ENCODE results near the gene UBA1.

UBA1 gene

DNA sequence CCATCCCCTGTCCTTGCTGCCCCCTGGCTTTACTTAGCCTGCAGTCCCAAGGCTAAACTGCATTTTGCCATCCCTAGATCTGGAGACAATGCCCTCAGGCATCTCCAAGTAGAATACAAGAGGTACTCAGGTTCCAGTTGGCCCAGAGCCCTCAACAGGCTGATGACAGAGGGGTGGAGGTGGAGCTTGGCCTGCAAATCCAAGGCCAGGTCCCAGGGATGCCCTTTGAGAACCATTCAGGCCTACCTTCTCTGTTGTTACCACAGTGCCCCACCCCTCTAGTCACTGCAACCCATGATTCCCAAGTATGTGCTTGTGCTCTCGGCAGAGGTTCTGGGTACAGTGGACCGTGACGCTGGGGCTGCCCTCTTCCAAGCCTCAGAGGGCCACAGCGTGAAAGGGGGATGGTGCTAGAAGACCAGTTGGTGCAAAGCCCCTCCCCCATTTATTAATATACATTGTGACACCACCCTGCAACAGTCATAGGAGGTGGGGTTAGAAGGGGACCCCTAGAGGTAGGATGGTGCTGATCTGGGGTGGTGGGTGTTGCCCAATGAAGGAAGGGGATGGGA is 6.4 kb upstream of the UBA1 start:
- no peak overlapping the region for H2AFZ ChIP-seq (ENCODE audit: low read depth)
- H3K27me3 ChIP-seq (ENCODE audit: insufficient read depth, low read depth): no peaks in the 10 kb centered on the region
- TF ChIP-seq, protein P1, sequence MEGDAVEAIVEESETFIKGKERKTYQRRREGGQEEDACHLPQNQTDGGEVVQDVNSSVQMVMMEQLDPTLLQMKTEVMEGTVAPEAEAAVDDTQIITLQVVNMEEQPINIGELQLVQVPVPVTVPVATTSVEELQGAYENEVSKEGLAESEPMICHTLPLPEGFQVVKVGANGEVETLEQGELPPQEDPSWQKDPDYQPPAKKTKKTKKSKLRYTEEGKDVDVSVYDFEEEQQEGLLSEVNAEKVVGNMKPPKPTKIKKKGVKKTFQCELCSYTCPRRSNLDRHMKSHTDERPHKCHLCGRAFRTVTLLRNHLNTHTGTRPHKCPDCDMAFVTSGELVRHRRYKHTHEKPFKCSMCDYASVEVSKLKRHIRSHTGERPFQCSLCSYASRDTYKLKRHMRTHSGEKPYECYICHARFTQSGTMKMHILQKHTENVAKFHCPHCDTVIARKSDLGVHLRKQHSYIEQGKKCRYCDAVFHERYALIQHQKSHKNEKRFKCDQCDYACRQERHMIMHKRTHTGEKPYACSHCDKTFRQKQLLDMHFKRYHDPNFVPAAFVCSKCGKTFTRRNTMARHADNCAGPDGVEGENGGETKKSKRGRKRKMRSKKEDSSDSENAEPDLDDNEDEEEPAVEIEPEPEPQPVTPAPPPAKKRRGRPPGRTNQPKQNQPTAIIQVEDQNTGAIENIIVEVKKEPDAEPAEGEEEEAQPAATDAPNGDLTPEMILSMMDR (conservative IDR thresholded peaks at IDR 0.05; ENCODE audit: low read depth, low read length): no peak
- no peak overlapping the region for H3K9ac ChIP-seq
- H4K20me1 ChIP-seq (ENCODE audit: insufficient read depth): no peaks in the 10 kb centered on the region
- peaks cover 4% of the 10 kb centered on the region for H3K4me1 ChIP-seq (ENCODE audit: low read depth, poor library complexity, severe bottlenecking)
- no peaks in the 10 kb centered on the region for H3K36me3 ChIP-seq (ENCODE audit: insufficient read depth)
- 0 out of 2 replicates have a peak, but pooled peaks cover 5% of the 10 kb centered on the region for H3K79me2 ChIP-seq (ENCODE audit: insufficient read depth, low read depth)
- H3K4me2 ChIP-seq: no peak overlapping the region
- no peak overlapping the region for H3K4me3 ChIP-seq (IDR thresholded peaks at IDR 0.05; ENCODE audit: insufficient read depth, low read depth, low read length)
- no peak overlapping the region for H3K27ac ChIP-seq

DNA sequence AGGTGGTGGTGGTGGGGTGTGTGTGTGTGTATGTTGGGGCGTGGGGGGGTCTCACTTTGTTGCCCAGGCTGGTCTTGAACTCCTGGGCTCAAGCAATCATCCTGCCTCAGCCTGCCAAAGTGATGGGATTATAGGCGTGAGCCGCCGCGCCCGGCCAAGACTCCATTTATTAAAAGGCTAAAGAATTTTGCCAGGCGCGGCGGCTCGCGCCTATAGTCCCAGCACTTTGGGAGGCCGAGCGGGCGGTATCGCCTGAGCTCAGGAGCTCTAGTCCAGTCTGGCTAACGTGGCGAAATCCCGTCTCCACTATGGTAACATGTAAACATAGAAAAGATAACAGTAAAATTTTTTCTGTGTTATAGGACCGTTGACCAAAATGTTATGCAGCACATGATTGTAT is 3.7 kb upstream of the UBA1 start:
- Histone ChIP-seq H3K4me1 (ENCODE audit: low read depth, poor library complexity, severe bottlenecking) (peaks cover 19% of the 10 kb centered on the region), H3K27ac (no peak overlapping the region), H3K27me3 (ENCODE audit: insufficient read depth, low read depth) (no peaks in the 10 kb centered on the region), H3K9ac (no peak overlapping the region), H4K20me1 (ENCODE audit: insufficient read depth) (no peaks in the 10 kb centered on the region), H3K79me2 (ENCODE audit: insufficient read depth, low read depth) (peaks cover 18% of the 10 kb centered on the region), H3K4me3 (IDR thresholded peaks at IDR 0.05; ENCODE audit: insufficient read depth, low read depth, low read length) (no peak overlapping the region), H2AFZ (ENCODE audit: low read depth) (no peak overlapping the region; the same call in 1 of the 2 replicates), H3K4me2 (no peak overlapping the region; the same call in 1 of the 2 replicates), H3K36me3 (ENCODE audit: insufficient read depth) (no peaks in the 10 kb centered on the region)
- TF ChIP-seq, protein P1 (conservative IDR thresholded peaks at IDR 0.05; ENCODE audit: low read depth, low read length): no peak

DNA sequence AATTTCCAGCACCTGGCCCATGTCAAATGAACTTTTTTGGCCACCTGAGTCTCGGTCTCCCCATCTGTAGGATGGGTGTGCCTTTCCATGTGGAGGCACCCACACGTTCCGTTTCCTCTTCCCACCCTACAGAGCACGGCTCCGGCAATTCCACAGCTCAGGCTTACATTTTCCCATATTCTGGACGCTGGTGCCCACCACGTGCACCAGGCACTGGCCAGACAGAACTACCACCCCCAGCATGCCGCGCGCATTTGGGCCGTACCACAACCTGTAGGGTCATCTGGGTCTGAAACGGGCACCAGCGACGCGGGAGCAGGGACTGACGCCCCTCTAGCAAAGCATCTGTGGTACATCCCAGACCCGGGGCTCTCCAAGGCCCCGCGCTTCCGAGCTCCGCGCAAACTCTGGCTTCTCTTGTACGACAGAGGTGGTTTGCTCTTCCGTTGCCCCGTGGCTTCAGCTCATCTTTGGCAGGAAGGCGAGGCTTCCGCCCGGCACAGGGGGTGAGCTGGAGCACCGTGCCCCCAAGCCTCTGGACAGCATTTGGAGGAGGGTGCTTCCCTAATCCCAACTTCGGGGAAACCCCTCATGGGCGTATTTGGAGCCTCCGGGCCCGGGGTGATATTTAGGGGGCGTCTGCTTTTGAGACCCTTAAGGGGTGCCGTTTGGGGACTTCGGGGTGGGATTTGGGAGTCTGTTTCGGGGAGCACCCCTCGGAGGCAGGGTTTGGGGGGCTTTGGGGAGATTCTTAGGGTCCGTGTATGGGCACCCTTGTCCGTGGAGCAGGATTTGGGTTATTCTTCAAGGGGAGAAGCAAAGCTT is 3.0 kb upstream of the UBA1 start:
- peak overlapping the region; percentile 85 for H3K9ac ChIP-seq
- peak overlapping the region; percentile 80 for H3K4me2 ChIP-seq
- H3K27me3 ChIP-seq (ENCODE audit: insufficient read depth, low read depth): no peaks in the 10 kb centered on the region
- H3K4me3 ChIP-seq (IDR thresholded peaks at IDR 0.05; ENCODE audit: insufficient read depth, low read depth, low read length): no peak overlapping the region
- no peaks in the 10 kb centered on the region for H3K36me3 ChIP-seq (ENCODE audit: insufficient read depth)
- peaks cover 25% of the 10 kb centered on the region for H3K79me2 ChIP-seq (ENCODE audit: insufficient read depth, low read depth)
- peaks cover 26% of the 10 kb centered on the region for H3K4me1 ChIP-seq (ENCODE audit: low read depth, poor library complexity, severe bottlenecking)
- peak overlapping the region; percentile 73 for H3K27ac ChIP-seq
- peak overlapping the region; percentile 67 for H2AFZ ChIP-seq (ENCODE audit: low read depth)
- no peaks in the 10 kb centered on the region for H4K20me1 ChIP-seq (ENCODE audit: insufficient read depth)
- TF ChIP-seq, protein P1 (conservative IDR thresholded peaks at IDR 0.05; ENCODE audit: low read depth, low read length): no peak

DNA sequence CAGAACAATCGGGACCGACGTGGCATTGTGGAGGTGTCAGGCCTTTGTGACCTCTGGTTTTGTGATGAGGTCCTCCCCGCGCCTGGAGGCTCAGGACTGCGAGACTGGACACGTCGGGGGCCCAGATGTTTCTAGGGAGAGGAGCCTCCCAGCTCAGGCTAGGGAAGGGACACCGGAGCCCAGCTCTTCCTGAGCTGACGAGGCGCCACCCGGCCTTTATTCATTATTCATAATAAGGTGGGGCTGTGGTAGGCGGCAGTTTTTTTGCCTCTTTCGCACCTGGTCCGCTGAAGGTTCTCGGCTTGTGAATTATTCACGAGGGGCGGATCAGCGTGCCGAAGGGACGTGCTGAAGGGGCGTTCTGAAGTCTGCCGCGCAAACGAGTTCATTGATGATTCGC is 2.3 kb upstream of the UBA1 start:
- Histone ChIP-seq H3K4me2 (peak overlapping the region; percentile 80), H3K9ac (peak overlapping the region; percentile 85), H3K79me2 (ENCODE audit: insufficient read depth, low read depth) (peaks cover 32% of the 10 kb centered on the region), H3K36me3 (ENCODE audit: insufficient read depth) (no peaks in the 10 kb centered on the region), H2AFZ (ENCODE audit: low read depth) (peak overlapping the region; percentile 67), H3K27me3 (ENCODE audit: insufficient read depth, low read depth) (no peaks in the 10 kb centered on the region), H3K27ac (peak overlapping the region; percentile 73), H4K20me1 (ENCODE audit: insufficient read depth) (no peaks in the 10 kb centered on the region), H3K4me3 (IDR thresholded peaks at IDR 0.05; ENCODE audit: insufficient read depth, low read depth, low read length) (no peak overlapping the region), H3K4me1 (ENCODE audit: low read depth, poor library complexity, severe bottlenecking) (peaks cover 33% of the 10 kb centered on the region)
- TF ChIP-seq, protein P1 (conservative IDR thresholded peaks at IDR 0.05; ENCODE audit: low read depth, low read length): no peak
